Activated CD4-positive, alpha-beta memory T cell treated with anti-CD3 and anti-CD28 coated beads, Interleukin-2, amount 10 ng/mL, durations not matched to agents 7 days and 5 days (primary cell): ENCODE results near the gene COL13A1. TPM values are rescaled to one million over a fixed set of nuclear protein-coding genes. Genes with fewer than 3 reads are reported as not detected.

Experiments used
- CTCF ChIA-PET: fragments of 350-600 bp; sonication (Branson Sonifier 250); formaldehyde crosslinking; loops from one replicate; lab custom pipeline; 2021; ENCODE audit warnings: antibody characterized with exemption, inconsistent platforms; lab: Charles Lee
- POLR2A ChIA-PET: fragments of 350-600 bp; sonication (Branson Sonifier 250); formaldehyde crosslinking; loops from one replicate; lab custom pipeline; 2021; ENCODE audit warnings: antibody characterized with exemption; lab: Charles Lee
- DNase-seq: peaks from one replicate; pipeline ENCODE4 v3.0.0-alpha.2; 2020
- H3K27ac Mint-ChIP-seq: one replicate; pipeline ENCODE4 v1.8.0; 2021; ENCODE audit warnings: mild to moderate bottlenecking, mixed read lengths
- H3K27me3 Mint-ChIP-seq: one replicate; pipeline ENCODE4 v1.8.0; 2021; ENCODE audit warnings: mixed read lengths
- H3K36me3 Mint-ChIP-seq: one replicate; pipeline ENCODE4 v1.8.0; 2021; ENCODE audit warnings: low read depth, mixed read lengths
- H3K4me1 Mint-ChIP-seq: one replicate; pipeline ENCODE4 v1.8.0; 2021; ENCODE audit warnings: mixed read lengths
- H3K4me3 Mint-ChIP-seq: one replicate; pipeline ENCODE4 v1.8.0; 2021; ENCODE audit warnings: mild to moderate bottlenecking, mixed read lengths
- H3K9me3 Mint-ChIP-seq: one replicate; pipeline ENCODE4 v1.8.0; 2021; ENCODE audit warnings: mixed read lengths
- total RNA-seq, 2 experiments: library from RNA; stranded (reverse); gene quantifications; one replicate each; pipeline ENCODE4 v1.2.3, GENCODE V29; 2021

The COL13A1 gene
- total RNA-seq, 2 experiments from 2014 or later = not detected

DNA sequence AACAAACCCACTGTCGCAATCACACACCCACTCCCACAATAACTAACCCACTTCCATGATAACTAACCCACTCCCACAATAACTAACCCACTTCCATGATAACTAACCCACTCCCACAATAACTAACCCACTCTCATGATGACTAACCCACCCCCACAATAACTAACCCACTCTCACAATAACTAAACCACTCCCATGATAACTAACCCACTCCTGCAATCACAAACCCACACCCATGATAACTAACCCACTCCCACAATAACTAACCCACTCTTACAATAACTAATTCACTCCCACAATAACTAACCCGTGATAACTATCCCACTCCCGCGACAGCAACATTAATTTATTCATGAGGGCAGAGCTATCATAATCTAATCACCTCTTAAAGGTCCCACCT lies 105.8 kb downstream of the COL13A1 start:
- ChIA-PET CTCF (no interaction called here), POLR2A (no interaction called here)
- Mint-ChIP-seq H3K27me3 (peaks cover 3% of the 10 kb centered on the region), H3K36me3 (no peaks in the 10 kb centered on the region), H3K9me3 (no peaks in the 10 kb centered on the region), H3K27ac (no peak overlapping the region), H3K4me3 (no peak overlapping the region), H3K4me1 (no peaks in the 10 kb centered on the region)
- no peak for DNase-seq

DNA sequence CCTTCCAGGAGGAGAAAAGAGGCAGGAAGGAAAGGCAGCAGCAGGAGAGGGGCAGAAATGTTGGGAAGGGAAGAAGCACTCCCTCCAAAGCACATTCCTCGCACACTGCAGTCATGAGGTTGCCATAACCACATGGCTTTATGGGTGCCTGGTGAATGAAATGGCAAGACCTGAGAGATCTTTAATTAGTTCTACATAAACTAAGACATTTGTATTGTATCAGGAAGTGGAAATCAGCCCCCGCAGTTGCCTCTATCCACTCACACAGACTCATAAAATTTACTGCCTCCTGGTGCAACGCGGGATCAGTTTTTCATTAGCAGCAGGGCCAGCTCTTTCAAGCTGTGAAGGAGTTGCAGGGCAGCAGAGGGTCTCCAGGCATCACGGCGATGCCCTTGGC lies 106.4 kb downstream of the COL13A1 start:
- no peaks in the 10 kb centered on the region for H3K9me3 Mint-ChIP-seq
- H3K4me1 Mint-ChIP-seq = no peaks in the 10 kb centered on the region
- no peak overlapping the region for H3K27ac Mint-ChIP-seq
- H3K36me3 Mint-ChIP-seq = no peaks in the 10 kb centered on the region
- no peak overlapping the region for H3K4me3 Mint-ChIP-seq
- ChIA-PET POLR2A (no interaction called here), CTCF (no interaction called here)
- DNase-seq = no peak
- peaks cover 3% of the 10 kb centered on the region for H3K27me3 Mint-ChIP-seq

DNA sequence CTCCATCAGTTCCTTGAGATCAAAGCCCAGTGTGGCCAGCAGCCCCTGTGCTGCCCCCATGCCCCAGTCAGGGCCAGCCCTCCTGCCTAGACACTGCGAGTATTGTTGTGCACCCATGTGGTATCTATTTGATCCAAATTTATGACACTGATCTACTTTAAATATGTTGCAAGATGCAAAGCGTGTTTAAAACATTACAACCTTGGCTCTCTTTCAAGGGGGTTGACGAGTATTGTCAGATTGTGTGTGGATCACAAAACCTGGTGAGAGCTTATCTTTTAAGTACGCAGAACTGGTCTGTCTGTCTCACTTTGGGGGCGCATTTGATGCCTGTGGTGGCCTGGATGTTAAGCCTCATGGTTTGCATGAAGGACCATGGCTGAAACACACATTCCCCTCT lies 108.9 kb downstream of the COL13A1 start:
- DNase-seq = no peak
- H3K36me3 Mint-ChIP-seq = no peaks in the 10 kb centered on the region
- CTCF ChIA-PET = no interaction called here
- H3K9me3 Mint-ChIP-seq = no peaks in the 10 kb centered on the region
- peaks cover 6% of the 10 kb centered on the region for H3K27me3 Mint-ChIP-seq
- no peak overlapping the region for H3K4me3 Mint-ChIP-seq
- H3K4me1 Mint-ChIP-seq = no peaks in the 10 kb centered on the region
- no peak overlapping the region for H3K27ac Mint-ChIP-seq
- POLR2A ChIA-PET = no interaction called here

DNA sequence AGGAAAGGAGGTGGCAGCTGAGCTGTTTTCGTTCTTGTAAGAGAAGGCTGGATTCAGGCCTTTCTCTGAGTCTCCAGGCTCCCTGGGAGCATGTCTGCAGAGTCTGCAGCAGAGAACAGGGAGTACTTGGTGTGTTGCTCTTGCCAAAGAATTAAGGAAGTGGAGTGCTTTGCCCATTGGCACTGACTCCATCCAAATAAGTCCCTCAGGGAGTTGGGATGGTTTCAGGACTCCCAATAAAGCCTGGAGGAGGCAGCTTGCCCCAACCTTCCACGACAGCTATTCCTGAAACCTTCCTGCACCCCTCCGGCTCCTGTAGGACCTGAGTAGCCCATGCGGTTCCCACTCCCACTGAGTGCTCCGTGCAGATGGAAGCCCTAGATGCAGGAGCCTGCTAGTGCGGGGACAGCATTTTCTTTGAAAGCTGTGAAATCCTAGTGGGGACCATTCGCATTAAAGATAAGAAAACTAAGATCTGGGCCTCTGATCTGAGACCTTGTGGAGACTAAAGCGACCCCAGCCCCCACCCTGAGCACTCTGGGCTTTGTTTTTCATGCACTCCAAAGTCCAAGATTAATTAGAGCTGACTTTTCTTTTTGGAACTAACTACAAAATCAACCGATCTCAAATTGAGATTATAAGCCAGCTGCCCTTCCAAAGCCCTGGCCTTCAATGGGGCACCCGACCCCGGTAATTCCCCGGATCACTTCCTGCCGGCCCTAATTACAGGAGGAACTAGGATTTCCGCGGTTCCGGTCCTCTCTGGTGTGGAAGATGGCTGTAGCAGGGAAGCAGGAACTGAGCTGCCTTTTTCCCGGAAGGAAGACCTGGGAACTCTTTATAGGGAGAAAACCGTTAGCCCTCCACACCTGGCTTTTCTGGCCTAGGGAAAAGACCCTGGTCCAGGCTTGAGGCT lies 110.2 kb downstream of the COL13A1 start:
- no peak overlapping the region for H3K4me3 Mint-ChIP-seq
- CTCF ChIA-PET = interaction anchor here (0.7 to 1.6 kb wide), 2 partner anchors 12 to 47 kb away, joined by 3 to 8 read pairs; no protein-coding TSS in a partner anchor
- no peak for DNase-seq
- H3K9me3 Mint-ChIP-seq = no peaks in the 10 kb centered on the region
- no peaks in the 10 kb centered on the region for H3K36me3 Mint-ChIP-seq
- no peak overlapping the region for H3K27ac Mint-ChIP-seq
- no peaks in the 10 kb centered on the region for H3K4me1 Mint-ChIP-seq
- POLR2A ChIA-PET = no interaction called here
- peaks cover 10% of the 10 kb centered on the region for H3K27me3 Mint-ChIP-seq

DNA sequence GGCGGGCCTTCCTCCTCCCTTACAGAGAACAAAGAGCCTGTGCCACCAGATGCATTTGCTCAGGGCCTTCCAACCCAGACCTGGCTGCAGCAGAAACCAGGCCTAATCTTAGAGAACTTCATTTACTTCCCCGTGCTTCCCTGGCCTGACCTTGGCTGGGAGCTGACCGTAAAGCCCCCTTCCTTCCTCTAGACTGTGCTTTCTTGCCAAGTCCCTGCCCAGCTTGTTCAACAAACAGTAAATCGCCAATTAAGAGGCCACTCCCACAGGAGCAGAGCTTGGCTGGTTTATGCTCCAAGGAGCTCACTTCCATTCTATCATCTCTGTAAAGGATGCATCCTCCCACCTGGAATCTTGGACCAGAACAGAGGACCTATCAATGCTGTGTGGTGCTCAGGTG lies 110.9 kb downstream of the COL13A1 start:
- Mint-ChIP-seq H3K36me3 (no peaks in the 10 kb centered on the region), H3K27ac (no peak overlapping the region)
- CTCF ChIA-PET = interaction anchor here (0.7 to 1.6 kb wide), 2 partner anchors 12 to 46 kb away, joined by 3 to 8 read pairs; no protein-coding TSS in a partner anchor

DNA sequence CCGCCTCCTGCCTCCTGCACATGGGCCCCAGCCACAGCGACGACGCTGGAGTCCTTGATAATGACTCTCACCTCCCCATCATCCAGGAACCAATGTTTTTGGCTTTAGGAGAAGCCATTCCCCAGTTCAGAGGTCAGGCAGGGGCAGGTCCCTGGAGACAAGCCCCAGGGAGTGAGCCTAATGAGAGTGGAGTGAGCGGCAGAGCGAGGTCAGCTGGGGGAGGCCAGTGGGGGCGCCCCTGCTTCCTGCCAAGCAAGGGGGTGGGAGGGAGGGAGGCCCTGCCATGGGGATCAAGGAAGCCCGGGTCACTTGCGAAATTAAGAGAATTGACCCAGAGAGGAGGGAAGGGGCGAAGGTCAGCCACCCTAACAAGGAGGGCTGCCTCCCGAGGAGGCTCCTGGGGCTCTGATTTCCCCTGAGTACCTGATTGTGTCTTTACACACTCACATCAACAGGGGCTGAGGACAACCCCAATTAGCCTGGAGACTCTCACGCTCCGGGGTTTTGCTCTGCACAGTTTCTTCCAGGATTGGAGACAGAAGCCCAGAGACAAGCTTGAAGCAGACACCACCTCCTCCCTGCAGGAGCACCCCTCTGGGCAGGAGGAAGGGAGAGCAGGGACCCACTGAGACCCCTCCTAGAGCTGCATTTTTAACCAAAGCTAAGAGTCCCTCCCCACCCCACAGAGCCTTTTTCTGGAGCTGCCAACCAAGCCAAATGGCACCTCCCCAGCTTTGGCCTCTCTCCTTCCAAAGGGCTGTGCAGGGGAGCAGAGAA lies 112.1 kb downstream of the COL13A1 start:
- peaks cover 7% of the 10 kb centered on the region for H3K27me3 Mint-ChIP-seq
- no peak overlapping the region for H3K27ac Mint-ChIP-seq
- no peak for DNase-seq
- CTCF ChIA-PET = interaction anchor here (0.9 to 3.1 kb wide), 16 partner anchors 9 to 266 kb away, joined by 3 to 22 read pairs (median 3); no protein-coding TSS in a partner anchor
- H3K9me3 Mint-ChIP-seq = no peaks in the 10 kb centered on the region
- POLR2A ChIA-PET = no interaction called here
- no peak overlapping the region for H3K4me3 Mint-ChIP-seq
- H3K4me1 Mint-ChIP-seq = no peaks in the 10 kb centered on the region
- no peaks in the 10 kb centered on the region for H3K36me3 Mint-ChIP-seq

More for the DNA sequence above, 110.9 kb downstream of the COL13A1 start:
- POLR2A ChIA-PET = no interaction called here
- no peaks in the 10 kb centered on the region for H3K9me3 Mint-ChIP-seq
- H3K4me3 Mint-ChIP-seq = no peak overlapping the region
- DNase-seq = no peak
- H3K4me1 Mint-ChIP-seq = no peaks in the 10 kb centered on the region
- peaks cover 9% of the 10 kb centered on the region for H3K27me3 Mint-ChIP-seq

DNA sequence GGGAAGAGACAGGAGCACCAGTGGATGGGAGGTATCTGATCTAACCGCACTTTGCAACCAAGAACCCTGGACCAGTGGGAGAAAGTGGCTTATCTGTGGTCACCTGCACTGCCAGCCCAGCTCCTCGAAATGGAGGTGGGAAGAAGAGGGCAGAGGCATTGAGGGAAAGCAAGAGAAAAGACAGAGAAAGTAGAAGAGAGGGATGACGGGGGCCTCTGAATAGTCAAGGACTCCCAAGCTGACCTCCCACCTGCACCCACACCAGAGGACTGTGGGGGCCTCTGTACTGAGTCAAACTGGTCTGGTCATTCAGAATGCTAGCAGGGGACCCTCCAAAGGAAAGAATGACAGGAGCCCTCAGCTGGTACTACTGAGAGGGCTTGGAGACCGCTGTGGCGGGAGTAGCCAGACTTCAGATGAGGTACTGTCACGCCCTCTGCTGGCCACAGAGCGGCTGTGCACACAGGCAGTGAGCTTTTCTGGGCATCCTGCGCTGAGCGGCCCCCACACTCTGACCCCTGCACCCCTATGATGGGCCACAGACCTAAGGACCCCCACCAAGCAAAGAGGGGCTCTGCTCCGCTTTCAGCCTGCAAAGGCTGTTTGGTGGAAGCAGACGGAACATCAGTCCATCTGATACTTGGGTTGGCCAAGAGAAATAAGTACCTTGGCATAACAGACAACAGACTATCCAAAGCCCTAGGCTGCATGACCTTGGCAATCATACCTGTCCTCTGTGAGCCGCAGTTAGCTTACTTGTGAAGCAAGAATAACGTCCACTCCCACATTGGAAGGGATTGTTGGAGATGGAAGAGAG lies 112.9 kb downstream of the COL13A1 start:
- H3K4me1 Mint-ChIP-seq = no peaks in the 10 kb centered on the region
- no peak overlapping the region for H3K27ac Mint-ChIP-seq
- DNase-seq = peak; percentile 60
- no peaks in the 10 kb centered on the region for H3K9me3 Mint-ChIP-seq
- ChIA-PET POLR2A (no interaction called here), CTCF (interaction anchor here (0.7 to 3.1 kb wide), 21 partner anchors 8 to 266 kb away, joined by 3 to 22 read pairs (median 3); no protein-coding TSS in a partner anchor)
- peaks cover 7% of the 10 kb centered on the region for H3K27me3 Mint-ChIP-seq
- H3K36me3 Mint-ChIP-seq = no peaks in the 10 kb centered on the region
- H3K4me3 Mint-ChIP-seq = no peak overlapping the region

DNA sequence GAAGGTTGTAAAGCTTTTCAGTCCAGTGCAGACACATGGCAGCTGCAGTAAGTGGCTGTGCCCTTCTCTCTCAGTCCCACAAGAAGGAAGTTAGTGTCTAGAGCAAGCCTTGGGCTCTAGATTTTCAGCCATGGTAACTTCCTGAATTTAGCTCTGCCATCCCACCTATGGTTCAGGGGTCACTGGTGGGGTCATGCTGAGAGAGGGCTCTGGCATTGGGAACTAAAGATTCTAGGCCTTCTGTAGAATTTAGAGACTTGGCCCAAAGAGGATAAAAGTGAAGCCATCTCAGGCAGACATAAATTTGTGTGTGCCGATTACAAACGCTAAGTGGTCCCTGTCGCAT lies 113.5 kb downstream of the COL13A1 start:
- no peak overlapping the region for H3K27ac Mint-ChIP-seq
- no peaks in the 10 kb centered on the region for H3K9me3 Mint-ChIP-seq
- no peaks in the 10 kb centered on the region for H3K4me1 Mint-ChIP-seq
- no peak for DNase-seq
- H3K27me3 Mint-ChIP-seq = peaks cover 7% of the 10 kb centered on the region
- ChIA-PET CTCF (interaction anchor here (0.7 to 3.1 kb wide), 20 partner anchors 8 to 267 kb away, joined by 3 to 22 read pairs (median 3); no protein-coding TSS in a partner anchor), POLR2A (no interaction called here)
- no peaks in the 10 kb centered on the region for H3K36me3 Mint-ChIP-seq
- no peak overlapping the region for H3K4me3 Mint-ChIP-seq

DNA sequence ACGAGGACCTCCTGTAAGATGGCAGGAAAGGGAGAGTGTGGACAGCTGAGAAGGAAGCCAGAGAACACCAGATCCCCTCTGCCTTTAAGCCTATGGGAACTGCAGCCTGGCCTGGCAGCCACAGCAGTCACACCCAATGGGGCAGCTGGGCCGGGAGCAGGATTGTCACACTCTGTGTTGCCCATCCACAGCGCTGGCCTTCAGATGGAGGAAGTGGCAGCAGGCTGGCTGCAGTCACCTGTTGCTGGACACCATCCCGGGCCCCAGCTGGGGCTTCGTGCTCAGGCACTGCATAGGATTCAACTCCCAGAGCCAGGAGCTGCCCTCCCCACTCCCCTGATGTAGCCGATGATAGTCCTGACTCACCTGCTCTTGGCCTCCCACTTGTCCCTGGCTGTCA lies 114.4 kb downstream of the COL13A1 start:
- H3K4me3 Mint-ChIP-seq = no peak overlapping the region
- no peak overlapping the region for H3K27ac Mint-ChIP-seq
- no peaks in the 10 kb centered on the region for H3K9me3 Mint-ChIP-seq
- no peaks in the 10 kb centered on the region for H3K36me3 Mint-ChIP-seq
- H3K27me3 Mint-ChIP-seq = peaks cover 7% of the 10 kb centered on the region
- CTCF ChIA-PET = interaction anchor here (1.6 to 3.1 kb wide), 3 partner anchors 15 to 129 kb away, joined by 3 to 22 read pairs (median 16); no protein-coding TSS in a partner anchor
- POLR2A ChIA-PET = no interaction called here
- DNase-seq = no peak
- H3K4me1 Mint-ChIP-seq = no peaks in the 10 kb centered on the region

DNA sequence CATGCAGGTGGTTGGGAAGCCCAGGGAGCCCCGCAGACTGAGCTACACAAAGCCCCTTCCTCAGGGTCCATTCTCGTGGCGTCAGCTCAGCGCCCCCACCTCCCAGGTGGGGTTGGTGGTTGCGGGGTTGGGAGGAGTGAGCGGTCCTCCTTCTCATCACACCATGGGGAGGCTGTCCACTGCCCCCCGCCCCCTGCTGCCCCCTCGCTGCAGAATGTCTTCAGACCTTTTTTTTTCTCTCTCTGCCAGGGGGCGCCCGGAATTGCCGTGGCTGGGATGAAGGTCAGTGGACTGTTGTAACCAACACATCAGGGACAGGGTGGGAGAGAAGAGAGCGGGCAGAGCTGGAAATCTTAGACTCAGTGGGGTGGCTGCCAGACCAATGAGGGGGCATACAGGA lies 116.3 kb downstream of the COL13A1 start:
- no peak overlapping the region for H3K4me3 Mint-ChIP-seq
- no peak for DNase-seq
- peaks cover 7% of the 10 kb centered on the region for H3K27me3 Mint-ChIP-seq
- H3K27ac Mint-ChIP-seq = no peak overlapping the region
- no peaks in the 10 kb centered on the region for H3K9me3 Mint-ChIP-seq
- H3K4me1 Mint-ChIP-seq = no peaks in the 10 kb centered on the region
- ChIA-PET POLR2A (interaction anchor here (1.3 kb wide), 1 partner anchor 36 kb away, joined by 3 read pairs; no protein-coding TSS in a partner anchor), CTCF (interaction anchor here (1.0 kb wide), 1 partner anchor 40 kb away, joined by 3 read pairs; no protein-coding TSS in a partner anchor)
- H3K36me3 Mint-ChIP-seq = no peaks in the 10 kb centered on the region

DNA sequence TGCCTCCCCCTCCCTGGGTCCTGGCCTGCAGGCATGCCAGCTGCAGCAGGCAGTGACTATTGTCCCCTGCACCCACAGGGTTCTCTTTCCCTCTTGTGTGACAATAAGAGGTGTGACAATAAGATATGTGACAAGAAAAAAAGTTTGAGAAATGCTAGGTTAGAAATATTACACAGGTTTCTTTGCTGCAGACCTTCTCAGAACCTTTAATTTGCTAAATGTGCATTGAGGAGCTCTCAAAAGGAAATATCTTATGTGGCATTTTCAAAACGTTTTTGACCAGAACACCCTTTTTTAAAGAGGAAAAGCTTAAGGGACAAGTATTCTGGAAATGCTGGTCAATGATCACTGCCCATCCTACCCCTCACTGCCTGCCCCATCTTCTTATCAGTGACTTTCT lies 117.5 kb downstream of the COL13A1 start:
- no peaks in the 10 kb centered on the region for H3K9me3 Mint-ChIP-seq
- H3K27ac Mint-ChIP-seq = no peak overlapping the region
- no peak for DNase-seq
- peaks cover 7% of the 10 kb centered on the region for H3K27me3 Mint-ChIP-seq
- H3K4me3 Mint-ChIP-seq = no peak overlapping the region
- CTCF ChIA-PET = no interaction called here
- no peaks in the 10 kb centered on the region for H3K4me1 Mint-ChIP-seq
- H3K36me3 Mint-ChIP-seq = no peaks in the 10 kb centered on the region
- POLR2A ChIA-PET = no interaction called here

DNA sequence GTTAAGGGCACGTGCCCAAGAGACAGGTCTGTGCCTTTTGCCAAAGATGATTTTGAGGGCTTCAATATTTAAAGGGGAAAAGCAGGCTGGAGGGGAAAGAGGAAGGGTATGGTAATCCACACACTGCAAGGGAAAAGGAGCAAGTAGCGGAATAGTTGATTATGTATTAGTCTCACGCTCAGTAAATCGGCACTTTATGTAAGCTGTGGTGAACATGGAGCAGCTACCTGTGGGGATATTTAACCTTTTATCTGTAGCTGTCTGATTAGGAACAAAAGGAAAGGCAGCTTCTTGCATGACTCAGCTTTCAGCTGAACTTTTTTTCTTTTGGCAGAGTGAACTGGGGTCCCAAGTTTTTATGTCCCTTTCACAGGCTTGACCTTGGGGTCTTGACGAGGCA lies 123.4 kb downstream of the COL13A1 start:
- ChIA-PET POLR2A (no interaction called here), CTCF (interaction anchor here (0.6 kb wide), 1 partner anchor 1702 kb away, joined by 4 read pairs; no protein-coding TSS in a partner anchor)
- Mint-ChIP-seq H3K27me3 (peaks cover 10% of the 10 kb centered on the region), H3K4me1 (no peaks in the 10 kb centered on the region), H3K27ac (no peak overlapping the region), H3K9me3 (no peaks in the 10 kb centered on the region), H3K4me3 (no peak overlapping the region), H3K36me3 (no peaks in the 10 kb centered on the region)
- DNase-seq = no peak
